ENCODE measurements around the gene STAT3.

Gene STAT3

GRCh38 chr17:42282478-42283080 lies 105.7 kb downstream of the STAT3 start:
- no peak for DNase-seq (ENCODE audit: low read depth in 1 of 2, low spot score in 1 of 2)

GRCh38 chr17:42281571-42282096 lies 106.6 kb downstream of the STAT3 start:
- no peak for DNase-seq (ENCODE audit: low read depth in 1 of 2, low spot score in 1 of 2)

- no peak for DNase-seq (ENCODE audit: low read depth in 1 of 2, low spot score in 1 of 2)
Measured at GRCh38 chr17:42279776-42280630, 108.2 kb downstream of the STAT3 start.

- DNase-seq (ENCODE audit: low read depth in 1 of 2, low spot score in 1 of 2): no peak
Measured at GRCh38 chr17:42277342-42277712, 110.9 kb downstream of the STAT3 start.

- DNase-seq (ENCODE audit: low read depth in 1 of 2, low spot score in 1 of 2): no peak
Measured at GRCh38 chr17:42276609-42277341, 111.5 kb downstream of the STAT3 start.

- DNase-seq (ENCODE audit: low read depth in 1 of 2, low spot score in 1 of 2): peak; percentile 50 to 52
Measured at GRCh38 chr17:42276359-42276608, 112.0 kb downstream of the STAT3 start, which contains the start of gene STAT5B. STAT5B (minus strand) TSS chr17:42276391; CDS start chr17:42232127, 44,264 bp downstream.

- DNase-seq (ENCODE audit: low read depth in 1 of 2, low spot score in 1 of 2): peak in 1 of 2 donors; percentile 39
Measured at GRCh38 chr17:42275527-42276358, 112.5 kb downstream of the STAT3 start.

GRCh38 chr17:42274812-42275526 lies 113.3 kb downstream of the STAT3 start:
- no peak for DNase-seq (ENCODE audit: low read depth in 1 of 2, low spot score in 1 of 2)

- DNase-seq (ENCODE audit: low read depth in 1 of 2, low spot score in 1 of 2): no peak
Measured at GRCh38 chr17:42274253-42274542, 114.0 kb downstream of the STAT3 start.

- no peak for DNase-seq (ENCODE audit: low read depth in 1 of 2, low spot score in 1 of 2)
Measured at GRCh38 chr17:42273474-42274252, 114.6 kb downstream of the STAT3 start.

- DNase-seq (ENCODE audit: low read depth in 1 of 2, low spot score in 1 of 2): no peak
Measured at GRCh38 chr17:42272162-42272907, 115.9 kb downstream of the STAT3 start.

- DNase-seq (ENCODE audit: low read depth in 1 of 2, low spot score in 1 of 2): no peak
Measured at GRCh38 chr17:42271779-42272035, 116.5 kb downstream of the STAT3 start.

- no peak for DNase-seq (ENCODE audit: low read depth in 1 of 2, low spot score in 1 of 2)
Measured at GRCh38 chr17:42271006-42271778, 117.0 kb downstream of the STAT3 start.

- DNase-seq (ENCODE audit: low read depth in 1 of 2, low spot score in 1 of 2): no peak
Measured at GRCh38 chr17:42270596-42270995, 117.6 kb downstream of the STAT3 start.

GRCh38 chr17:42270170-42270535 lies 118.1 kb downstream of the STAT3 start:
- no peak for DNase-seq (ENCODE audit: low read depth in 1 of 2, low spot score in 1 of 2)

GRCh38 chr17:42268236-42268635 lies 120.0 kb downstream of the STAT3 start:
- DNase-seq (ENCODE audit: low read depth in 1 of 2, low spot score in 1 of 2): no peak

- DNase-seq (ENCODE audit: low read depth in 1 of 2, low spot score in 1 of 2): no peak
Measured at GRCh38 chr17:42266918-42267766, 121.1 kb downstream of the STAT3 start.

- DNase-seq (ENCODE audit: low read depth in 1 of 2, low spot score in 1 of 2): no peak
Measured at GRCh38 chr17:42266462-42266861, 121.8 kb downstream of the STAT3 start.

All from stimulated activated CD4-positive, alpha-beta T cell treated with anti-CD3 and anti-CD28 coated beads, Interleukin-15, amount 100 ng/mL, for 1 hour (primary cell).